Left ventricle myocardium inferior (tissue), 1 donor: ENCODE results near the gene PROSER3. TPM values are rescaled to one million over a fixed set of nuclear protein-coding genes. Genes with fewer than 3 reads are reported as not detected.

Experiments used
- DNase-seq: peaks from one replicate; pipeline ENCODE4 v3.0.0-alpha.2; 2020
- H3K27ac ChIP-seq: fragments of 200-600 bp; replicated peaks from 2 replicates; pipeline ENCODE4 v1.8.0; 2021
- H3K27me3 ChIP-seq: fragments of 200-600 bp; 2 replicates; pipeline ENCODE4 v1.8.0; 2021; ENCODE audit warnings: low read depth
- H3K36me3 ChIP-seq: fragments of 200-600 bp; 2 replicates; pipeline ENCODE4 v1.8.0; 2021
- H3K4me1 ChIP-seq: fragments of 200-600 bp; 2 replicates; pipeline ENCODE4 v1.8.0; 2021
- H3K4me3 ChIP-seq: fragments of 200-600 bp; 2 replicates; pipeline ENCODE4 v1.8.0; 2021; ENCODE audit warnings: mild to moderate bottlenecking, moderate library complexity
- H3K9me3 ChIP-seq: fragments of 200-600 bp; replicated peaks from 2 replicates; pipeline ENCODE4 v1.8.0; 2021
- CTCF ChIP-seq: fragments of 200-600 bp; IDR thresholded peaks from 2 replicates; pipeline ENCODE4 v1.8.0; 2021; ENCODE audit warnings: antibody characterized with exemption, mild to moderate bottlenecking, borderline replicate concordance
- intact Hi-C: fragments of 100-400 bp; cut with micrococcal nuclease; formaldehyde crosslinking; loops from one replicate; pipeline ENCODE4 v1.11.0; 2022
- total RNA-seq: library from RNA; stranded (reverse); fragmentation: NEBNext Ultra II Directional; extraction: Animal tissue kit (Norgen Biotek cat#: 25700); gene quantifications from one replicate; pipeline ENCODE4 v1.2.1, GENCODE V29; 2021
- donor health status: DM: no; HTN: yes; CAD: no; lungs with severe emphysema.

PROSER3 gene
- total RNA-seq, 1 donor from 2014 or later = 4.8 TPM

- no peak for DNase-seq
- Histone ChIP-seq H3K27ac (no peak overlapping the region), H3K36me3 (peaks cover 89% of the 10 kb centered on the region), H3K4me1 (no peaks in the 10 kb centered on the region), H3K27me3 (no peaks in the 10 kb centered on the region), H3K9me3 (no peaks in the 10 kb centered on the region), H3K4me3 (no peak overlapping the region)
- intact Hi-C loops = no loop called here
- no peak for TF ChIP-seq CTCF
These were observed 24.5 kb upstream of the PROSER3 start for GRCh38 chr19:35733180-35734125.

GRCh38 chr19:35734273-35734672, 23.7 kb upstream of the PROSER3 start:
- no peak for TF ChIP-seq CTCF
- peaks cover 87% of the 10 kb centered on the region for H3K36me3 ChIP-seq
- H3K9me3 ChIP-seq = no peaks in the 10 kb centered on the region
- no peak overlapping the region for H3K4me3 ChIP-seq
- no peak for DNase-seq
- H3K27ac ChIP-seq = no peak overlapping the region
- intact Hi-C loops = no loop called here
- H3K27me3 ChIP-seq = no peaks in the 10 kb centered on the region
- H3K4me1 ChIP-seq = peaks cover 2% of the 10 kb centered on the region

- Histone ChIP-seq H3K36me3 (peaks cover 81% of the 10 kb centered on the region), H3K4me1 (peaks cover 9% of the 10 kb centered on the region), H3K27ac (no peak overlapping the region), H3K9me3 (no peaks in the 10 kb centered on the region), H3K27me3 (no peaks in the 10 kb centered on the region), H3K4me3 (no peak overlapping the region)
- intact Hi-C loops = no loop called here
- TF ChIP-seq CTCF = no peak
- DNase-seq = no peak
These were observed 23.1 kb upstream of the PROSER3 start for GRCh38 chr19:35734889-35735288.

GRCh38 chr19:35736913-35737886, 20.8 kb upstream of the PROSER3 start:
- no peaks in the 10 kb centered on the region for H3K27me3 ChIP-seq
- peaks cover 58% of the 10 kb centered on the region for H3K36me3 ChIP-seq
- peaks cover 25% of the 10 kb centered on the region for H3K4me1 ChIP-seq
- TF ChIP-seq CTCF = no peak
- intact Hi-C loops = no loop called here
- H3K27ac ChIP-seq = no peak overlapping the region
- H3K4me3 ChIP-seq = no peak overlapping the region
- DNase-seq = no peak
- H3K9me3 ChIP-seq = no peaks in the 10 kb centered on the region
